Hypothalamus (tissue), 51 donors: ENCODE measurements around the gene CLDN20.
"Not testable (repeated sequence)": the region's sequence is repeated elsewhere in the genome, so short reads cannot be mapped to it uniquely, and the experiment has no call there.

ENCODE experiments used
- DNase-seq, 51 donors: peaks; one replicate each; lab custom pipeline; 2025; lab: John Stamatoyannopoulos, UW

Gene CLDN20, protein sequence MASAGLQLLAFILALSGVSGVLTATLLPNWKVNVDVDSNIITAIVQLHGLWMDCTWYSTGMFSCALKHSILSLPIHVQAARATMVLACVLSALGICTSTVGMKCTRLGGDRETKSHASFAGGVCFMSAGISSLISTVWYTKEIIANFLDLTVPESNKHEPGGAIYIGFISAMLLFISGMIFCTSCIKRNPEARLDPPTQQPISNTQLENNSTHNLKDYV

DNA sequence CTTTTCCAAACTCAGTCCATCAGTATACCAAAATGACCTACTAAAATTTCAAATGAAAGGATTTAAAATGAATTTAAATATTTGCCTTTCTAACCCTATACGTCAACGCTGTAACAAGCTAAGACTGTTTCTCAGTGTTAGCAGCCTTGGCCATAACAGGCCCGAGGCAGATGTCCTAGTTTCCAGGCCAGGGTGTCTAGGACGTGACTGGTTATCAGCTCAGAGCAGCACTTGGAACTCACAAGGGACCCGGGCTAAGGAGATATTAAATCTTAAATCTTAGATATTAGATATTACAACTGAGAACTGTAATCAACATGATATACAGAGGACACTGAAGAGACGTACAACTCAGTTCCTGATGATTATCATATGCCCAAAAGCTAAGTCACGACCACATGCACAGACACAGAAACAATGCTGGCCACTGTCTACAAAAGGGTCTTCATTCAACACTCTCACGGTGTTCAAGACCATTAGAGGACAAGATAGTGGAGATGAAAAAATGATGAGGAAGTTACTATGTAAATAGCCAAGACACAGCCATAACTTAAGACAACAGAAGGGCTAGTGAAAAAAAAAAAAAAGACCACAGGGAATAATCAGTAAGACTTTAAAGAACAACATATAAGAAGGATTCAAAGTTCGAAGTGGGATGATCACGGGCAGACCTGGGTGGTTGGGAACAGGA lies at the start of gene CLDN20:
Gene CLDN20, plus strand, starts transcription at position 641 of the 691 bp plus-strand sequence. CDS start 11,707 bp downstream, outside the sequence.
- DNase-seq = no peak

DNA sequence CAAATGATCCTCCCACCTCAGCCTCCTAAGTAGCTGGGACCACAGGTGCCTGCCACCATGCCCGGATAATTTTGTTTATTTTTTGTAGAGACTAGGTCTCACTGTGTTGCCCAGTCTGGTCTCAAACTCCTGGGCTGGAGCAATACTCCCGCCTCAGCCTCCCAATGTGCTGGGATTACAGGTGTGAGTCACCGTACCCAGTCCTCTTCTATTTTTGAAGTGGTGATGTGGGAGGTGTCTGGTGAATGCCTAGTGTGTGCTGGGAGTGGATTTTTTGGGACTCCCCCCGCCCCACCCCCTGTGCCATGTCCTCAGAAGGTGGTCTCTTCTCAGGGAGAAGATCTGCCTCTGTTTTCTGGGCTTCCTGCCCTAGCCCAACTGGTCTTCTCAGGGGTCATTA lies 47.9 kb upstream of the CLDN20 start:
- no peak for DNase-seq

DNA sequence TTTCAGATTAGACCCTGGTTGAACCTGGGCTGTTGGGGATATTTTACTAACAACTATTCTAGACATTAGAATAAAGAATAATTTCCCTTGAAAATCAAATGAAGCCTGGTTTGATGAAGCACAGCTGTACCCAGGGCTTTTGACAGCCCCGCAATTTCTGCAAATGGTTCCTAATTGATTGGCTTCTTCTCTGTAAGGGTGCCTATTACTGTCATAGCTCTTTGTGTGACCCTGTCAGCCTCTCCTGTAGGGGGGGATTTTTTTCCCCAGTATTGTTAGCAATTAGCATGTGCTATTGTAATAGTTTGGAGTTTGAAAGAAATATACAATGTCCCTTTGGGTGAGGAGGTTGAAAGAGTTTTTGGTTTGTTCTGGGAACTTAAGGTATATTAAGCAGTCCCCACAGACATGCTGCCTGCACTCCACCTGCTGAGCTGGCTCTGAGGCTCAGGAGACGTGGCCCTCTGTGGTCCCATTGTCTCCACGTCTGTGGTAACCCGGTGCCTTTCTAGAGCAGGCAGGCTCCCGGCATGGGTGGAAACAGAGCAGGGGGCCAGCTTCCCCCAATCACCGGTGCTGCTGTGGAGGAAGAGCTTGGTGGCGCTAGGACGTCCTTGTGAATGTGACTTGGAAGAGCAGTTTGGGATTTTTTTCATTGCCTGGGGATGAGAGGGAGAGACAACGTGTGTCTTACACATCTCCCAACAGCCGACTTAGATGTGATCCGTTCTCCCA lies 47.3 kb upstream of the CLDN20 start:
- peak in 3 of 51 donors; percentile 10 to 25 (median 21) for DNase-seq

DNA sequence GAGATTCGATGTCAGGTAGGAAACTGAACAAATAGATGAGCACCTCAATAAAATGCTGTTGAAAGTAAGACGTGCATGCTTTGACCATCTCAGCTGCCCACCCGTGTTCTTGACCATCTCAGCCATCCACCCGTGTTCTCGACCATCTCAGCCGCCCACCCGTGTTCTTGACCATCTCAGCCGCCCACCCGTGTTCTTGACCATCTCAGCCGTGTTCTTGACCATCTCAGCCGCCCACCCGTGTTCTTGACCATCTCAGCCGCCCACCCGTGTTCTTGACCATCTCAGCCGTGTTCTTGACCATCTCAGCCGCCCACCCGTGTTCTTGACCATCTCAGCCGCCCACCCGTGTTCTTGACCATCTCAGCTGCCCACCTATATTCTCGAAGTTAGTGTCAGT lies 45.1 kb upstream of the CLDN20 start:
- DNase-seq = not testable (repeated sequence)

DNA sequence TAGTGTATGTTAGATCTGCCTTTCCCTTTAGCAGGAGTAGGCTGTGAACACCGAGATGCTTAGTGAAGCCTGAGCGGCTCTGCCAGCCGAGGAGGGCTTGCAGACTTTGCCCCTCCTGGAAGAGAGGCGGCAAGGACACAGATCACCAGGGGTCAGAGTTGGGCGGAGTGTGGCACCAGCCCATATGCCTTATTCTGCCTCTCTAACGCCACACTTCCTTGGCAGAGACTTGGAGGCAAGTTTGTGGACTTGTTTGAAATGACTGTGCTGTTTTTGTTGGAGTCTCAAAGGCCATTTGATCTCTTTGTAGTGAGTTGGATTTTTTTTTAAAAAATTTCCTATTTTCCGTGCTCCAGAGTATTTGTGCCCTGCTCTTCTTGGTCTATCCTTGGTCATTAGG lies 44.5 kb upstream of the CLDN20 start:
- DNase-seq = peak in 5 of 51 donors; percentile 6 to 39 (median 12)

DNA sequence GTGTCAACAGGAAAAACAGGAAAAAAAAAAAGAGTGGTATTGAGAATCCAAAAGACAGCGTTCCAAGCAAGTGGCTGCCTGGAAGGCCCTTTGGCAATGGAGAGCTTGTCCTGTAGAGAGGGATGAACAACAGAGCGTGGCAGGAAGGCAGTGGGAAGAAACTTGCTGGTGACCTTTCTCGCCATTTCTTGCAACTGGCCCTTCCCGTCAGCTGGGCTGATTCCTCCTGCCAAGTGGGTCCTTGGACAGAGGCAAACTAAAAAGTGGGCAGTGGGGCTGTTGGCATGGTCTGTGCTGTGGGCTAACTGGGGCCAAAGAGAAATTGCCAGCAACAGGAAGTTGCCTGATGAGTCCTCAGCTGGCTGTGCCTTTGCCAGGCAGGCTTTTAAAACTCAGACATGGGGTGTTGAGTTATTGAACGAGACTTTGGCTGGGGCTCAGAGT lies 43.9 kb upstream of the CLDN20 start:
- peak in 34 of 51 donors; percentile 11 to 78 (median 51) for DNase-seq

DNA sequence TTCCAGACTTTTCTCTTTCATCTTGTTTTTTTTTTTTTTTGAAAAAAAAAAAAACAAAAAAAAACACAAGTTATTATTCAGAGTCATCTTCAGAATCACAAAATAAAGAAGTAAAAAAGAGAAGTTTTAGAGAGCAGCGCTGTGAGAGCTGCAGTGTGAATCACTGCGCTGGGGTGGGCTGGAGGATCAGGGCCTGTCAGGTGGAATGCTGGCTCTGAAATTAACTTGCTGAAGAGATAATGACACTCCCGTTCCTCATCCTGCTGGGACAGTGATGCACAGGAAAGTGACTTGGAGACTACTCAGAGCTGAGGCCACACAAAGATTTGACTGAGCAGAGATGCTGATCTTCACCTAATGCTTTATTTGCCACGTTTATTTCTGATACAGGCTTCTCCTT lies 42.7 kb upstream of the CLDN20 start:
- DNase-seq = no peak

DNA sequence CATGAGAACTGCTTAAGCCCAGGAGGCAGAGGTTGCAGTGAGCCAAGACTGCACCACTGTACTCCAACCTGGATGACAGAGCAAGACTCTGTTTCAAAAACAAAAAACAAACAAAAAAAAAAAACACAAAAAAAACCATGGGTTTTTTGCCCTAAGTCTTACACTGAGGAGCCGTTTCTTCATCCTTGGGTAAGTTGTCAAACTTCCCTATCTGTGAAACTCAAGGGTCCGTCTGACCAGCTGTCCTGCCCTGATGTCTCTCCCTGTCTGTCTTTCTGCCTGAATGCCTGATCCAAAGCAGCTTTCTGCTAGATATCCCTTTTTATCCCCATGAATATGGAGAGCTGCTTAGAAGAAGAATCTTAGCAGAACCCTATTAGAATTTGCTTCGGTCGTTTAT lies 41.3 kb upstream of the CLDN20 start:
- no peak for DNase-seq

DNA sequence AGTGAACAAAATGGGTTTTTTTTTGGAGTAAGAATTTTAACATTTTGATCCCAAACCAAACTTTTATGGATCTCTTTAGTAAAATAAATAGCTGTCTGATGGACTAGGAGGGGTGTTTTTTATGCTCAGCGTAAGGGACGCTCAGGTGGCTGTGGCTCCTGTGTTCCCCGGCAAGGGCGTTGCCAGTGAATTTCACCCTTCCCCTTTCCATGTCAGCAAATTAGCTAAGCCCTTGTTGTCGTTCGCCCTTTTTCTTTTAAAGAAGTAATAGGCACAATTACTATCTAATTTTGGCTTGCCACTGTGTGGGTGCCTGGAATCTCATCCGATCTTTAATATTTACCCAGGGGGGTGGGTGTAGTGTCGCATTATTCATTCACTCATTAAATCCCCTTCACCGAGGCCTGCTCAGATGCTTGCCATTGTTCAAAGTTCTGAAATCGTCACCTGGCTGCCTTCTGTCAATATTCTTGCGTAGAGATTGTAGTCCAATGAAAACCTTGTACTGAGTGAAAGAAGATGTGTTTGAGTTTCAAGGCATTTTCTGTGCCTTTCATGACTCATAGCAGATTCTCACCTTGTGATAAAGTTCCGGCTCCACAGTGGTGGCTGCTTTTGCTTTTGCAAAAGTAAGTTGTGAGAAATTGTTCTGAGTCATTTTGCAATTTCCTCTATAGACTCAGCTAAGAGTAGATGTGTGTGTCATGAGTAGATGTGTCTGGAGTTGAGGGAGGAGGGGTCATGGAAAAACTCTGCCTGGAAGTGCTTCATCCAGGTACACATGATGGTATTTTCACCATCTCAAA lies 40.0 kb upstream of the CLDN20 start:
- peak in 1 of 51 donors; percentile 47 for DNase-seq

DNA sequence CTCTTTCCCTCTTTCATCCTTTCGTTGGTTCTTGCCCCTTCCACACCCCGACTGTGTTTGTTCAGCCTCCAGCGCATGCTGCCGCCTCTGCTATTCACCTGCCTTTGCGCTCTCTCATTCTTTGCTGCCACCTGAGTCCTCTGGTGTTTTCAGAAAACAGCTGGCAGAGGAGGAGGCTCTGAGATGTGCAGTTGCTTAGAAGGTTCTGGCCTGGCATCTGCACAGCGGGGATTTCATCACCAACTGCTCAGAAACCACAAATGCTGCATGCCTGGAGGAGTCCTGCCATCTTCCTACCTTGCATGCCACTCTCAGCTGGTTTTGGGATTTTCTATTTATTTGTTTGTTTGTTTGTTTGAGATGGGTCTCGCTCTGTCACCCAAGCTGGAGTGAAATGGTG lies 39.2 kb upstream of the CLDN20 start:
- DNase-seq = no peak

DNA sequence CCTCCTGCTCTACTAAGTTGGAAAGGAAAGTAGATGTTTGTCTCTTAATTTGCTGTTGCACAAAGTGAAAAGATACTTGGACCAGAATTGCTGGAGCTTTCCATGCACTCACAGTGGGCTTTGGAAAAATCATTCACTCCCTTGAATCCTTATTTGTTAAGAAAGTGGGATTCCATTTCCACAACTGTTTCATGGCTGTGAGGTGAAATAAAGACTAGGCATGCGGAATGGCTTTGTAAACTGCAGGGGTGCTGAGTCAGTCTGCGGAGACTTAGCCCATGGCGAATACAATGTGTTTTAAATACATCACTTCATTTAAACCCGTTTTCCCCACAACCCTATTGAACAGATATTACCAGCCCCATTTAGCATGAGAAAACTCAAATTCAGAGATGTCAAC lies 36.8 kb upstream of the CLDN20 start:
- no peak for DNase-seq

DNA sequence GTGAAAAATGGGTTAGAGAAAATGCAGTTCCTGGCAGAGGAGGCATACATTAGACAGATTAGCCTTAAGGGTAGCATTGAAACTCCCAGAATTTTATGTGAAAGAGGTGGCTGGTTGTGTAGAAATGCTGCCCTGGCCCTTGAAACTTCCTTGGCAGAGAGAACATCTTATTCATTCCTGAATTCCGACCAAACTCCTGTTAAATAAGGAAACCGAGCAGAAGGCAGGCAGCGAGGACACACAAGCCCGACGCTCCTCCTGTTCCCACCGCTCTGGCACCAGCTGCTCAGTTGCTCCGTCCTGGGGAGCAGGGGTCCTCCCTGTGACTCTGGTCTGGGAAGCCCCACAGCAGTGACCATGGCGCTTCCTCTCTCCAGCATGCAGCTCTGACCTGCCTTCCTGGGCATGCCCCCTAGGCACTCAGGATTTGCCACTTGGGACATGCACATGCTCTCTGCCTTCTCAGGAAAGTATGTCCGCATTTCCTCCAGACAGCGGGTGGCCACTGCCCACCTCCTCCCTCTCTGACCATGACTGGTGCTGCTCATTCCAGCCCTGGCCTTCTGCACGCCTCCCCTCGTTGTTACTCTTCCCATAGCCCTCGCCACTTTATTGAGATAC lies 35.2 kb upstream of the CLDN20 start:
- DNase-seq = no peak

DNA sequence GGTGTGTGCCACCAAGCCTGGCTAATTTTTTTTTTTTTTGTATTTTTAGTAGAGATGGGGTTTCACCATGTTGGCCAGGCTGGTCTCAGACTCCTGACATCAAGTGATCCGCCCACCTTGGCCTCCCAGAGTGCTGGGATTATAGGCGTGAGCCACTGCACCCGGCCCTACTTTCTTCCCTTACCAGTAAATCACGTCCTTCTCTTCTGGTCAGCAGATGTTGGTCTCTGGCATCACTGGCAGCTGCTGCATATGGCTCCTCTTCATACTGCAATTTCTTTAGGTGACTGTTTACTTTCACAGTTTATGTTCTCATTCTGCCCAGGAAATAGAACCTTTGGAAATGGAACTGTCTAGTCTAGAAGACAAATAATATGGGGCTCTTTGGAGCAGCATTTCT lies 32.8 kb upstream of the CLDN20 start:
- not testable (repeated sequence) for DNase-seq

DNA sequence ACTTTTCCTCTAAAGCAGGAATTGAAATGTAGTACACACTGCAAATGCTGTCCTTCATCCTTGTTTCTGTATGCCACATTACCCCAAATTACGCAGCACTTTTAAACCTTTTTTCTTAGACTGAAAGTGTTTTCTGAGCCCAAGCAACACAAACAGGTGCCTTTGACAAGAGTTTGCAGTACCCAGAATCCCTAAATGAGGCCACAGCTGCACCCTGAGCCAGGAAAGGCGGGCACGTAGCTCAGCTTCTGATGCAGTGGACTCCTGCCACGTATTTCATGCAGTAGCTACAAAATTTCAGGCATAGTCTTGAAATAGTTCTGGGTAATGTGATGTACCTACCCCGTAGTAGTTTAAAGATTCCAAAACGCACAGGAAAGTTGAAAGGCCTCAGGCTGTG lies 31.0 kb upstream of the CLDN20 start:
- DNase-seq = no peak

DNA sequence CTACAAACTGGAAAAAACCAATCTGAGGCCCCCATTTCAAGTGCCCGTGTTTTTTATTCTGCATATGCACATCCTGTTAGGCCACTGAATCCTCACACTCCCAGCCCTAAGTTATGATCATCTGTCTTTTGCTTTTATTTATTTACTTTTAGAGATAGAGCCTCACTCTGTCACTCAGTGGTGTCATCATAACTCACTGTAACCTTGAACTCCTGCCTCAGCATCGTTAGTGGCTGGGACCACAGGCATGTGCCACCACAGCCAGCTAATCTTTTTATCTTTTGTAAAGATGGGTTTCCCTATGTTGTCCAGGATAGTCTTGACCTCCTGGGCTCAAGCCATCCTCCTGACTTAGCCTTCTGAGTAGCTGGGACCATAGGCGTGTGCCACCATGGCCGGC lies 29.6 kb upstream of the CLDN20 start:
- DNase-seq = no peak

DNA sequence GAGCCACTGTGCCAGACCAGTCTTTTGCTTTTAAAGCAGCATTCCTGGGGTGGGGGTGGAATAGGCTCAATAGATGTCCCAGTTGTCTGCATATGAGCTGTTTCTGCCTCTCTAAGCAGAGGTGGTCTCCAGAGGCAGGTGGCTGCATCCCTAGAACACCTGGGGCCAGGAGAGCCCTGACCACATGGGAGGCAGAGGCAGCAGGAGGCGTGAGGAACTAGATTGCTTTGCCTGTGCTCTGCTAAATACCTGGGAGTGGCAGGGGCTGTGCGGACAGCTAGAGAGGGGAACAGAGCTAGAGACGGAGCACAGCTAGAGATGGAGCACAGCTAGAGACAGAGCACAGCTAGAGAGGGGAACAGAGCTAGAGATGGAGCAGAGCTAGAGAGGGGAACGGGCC lies 29.1 kb upstream of the CLDN20 start:
- no peak for DNase-seq

DNA sequence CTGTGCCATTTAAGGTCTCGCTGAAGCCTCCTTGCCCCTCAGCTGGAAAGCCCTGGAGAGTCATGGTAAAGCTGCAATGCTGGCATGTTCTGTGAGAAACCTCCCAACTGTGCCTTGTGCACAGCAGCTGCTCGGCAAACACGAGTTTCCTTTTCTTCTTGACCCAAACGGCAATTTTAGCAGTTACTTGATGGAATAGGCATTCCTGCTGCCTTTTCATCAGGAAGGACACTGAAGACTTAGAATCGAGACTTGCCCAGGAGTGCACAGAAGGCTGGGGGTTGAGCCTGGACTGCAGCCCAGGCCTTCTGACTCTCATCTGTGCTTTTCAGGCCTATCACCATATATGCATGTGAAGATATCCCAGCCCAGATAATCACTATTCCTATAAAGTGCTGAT lies 28.7 kb upstream of the CLDN20 start:
- no peak for DNase-seq

DNA sequence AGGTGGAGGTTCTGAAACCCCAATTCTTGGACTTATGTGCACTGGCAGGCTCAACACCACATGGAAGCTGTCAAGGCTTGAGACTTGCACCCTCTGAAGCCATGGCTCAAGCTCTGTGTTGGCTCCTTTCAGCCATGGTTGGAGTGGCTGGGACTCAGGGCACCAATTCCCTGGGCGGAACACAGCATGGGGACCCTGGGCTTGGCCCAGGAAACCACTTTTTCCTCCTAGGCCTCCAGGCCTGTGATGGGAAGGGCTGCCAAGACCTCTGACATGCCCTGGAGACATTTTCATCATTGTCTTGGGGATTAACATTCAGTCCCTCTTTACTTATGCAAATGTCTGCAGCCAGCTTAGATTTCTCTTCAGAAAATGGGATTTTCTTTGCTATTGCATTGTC lies 26.2 kb upstream of the CLDN20 start:
- DNase-seq = no peak

DNA sequence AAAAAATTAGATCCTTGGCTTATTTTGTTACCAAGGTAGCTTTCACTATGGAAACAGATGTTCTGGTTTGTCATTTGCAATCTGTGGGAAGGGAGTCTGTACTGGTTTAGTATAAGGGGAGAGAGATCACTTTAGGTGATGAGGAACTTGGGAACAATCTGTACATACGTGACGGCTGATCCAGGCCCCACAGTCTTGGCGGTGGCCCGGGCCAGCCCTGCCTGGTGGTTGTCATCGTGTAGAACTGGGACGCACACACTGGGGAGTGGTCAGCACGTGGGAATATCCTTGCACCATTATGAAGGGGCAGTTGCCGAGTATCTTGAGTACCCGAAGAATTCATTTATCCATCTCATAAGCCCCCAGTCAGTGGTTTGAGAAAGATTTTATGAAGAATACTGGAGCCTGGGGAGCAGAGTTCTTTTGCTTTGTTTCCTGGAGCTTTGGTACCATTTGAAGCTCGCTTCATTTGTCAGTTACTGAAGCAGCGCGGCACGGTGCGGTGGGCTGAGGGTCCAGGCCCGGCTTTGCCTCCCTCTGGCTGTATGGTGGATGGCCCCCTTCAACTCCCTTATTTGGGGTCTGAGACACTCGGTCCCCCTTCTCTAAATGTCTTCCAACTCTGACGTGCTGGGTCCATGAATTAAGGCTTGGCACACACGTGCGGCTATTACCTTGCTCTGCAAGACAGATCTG lies 22.8 kb upstream of the CLDN20 start:
- peak in 1 of 51 donors; percentile 19 for DNase-seq

DNA sequence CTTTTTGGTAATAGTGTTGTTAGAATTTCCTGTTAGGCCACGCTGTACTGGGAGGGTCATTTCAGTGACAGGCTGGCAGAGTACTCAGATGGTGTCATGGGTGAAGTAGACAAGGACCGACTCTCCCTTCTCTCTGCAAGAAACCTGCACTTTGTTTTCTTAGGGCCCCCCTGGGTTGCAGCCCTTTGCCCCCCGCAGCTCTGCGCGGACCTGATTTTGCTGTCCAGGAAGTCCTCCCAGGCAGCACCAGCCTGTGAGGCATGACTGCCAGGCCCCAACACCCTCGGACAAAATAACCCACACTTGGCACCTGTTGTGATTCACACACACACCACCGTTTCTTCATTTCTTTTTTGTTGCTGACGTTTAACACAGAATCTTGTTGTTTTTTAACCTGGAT lies 21.8 kb upstream of the CLDN20 start:
- DNase-seq = no peak
